ENCODE measurements around the gene BRCA2. TPM values are rescaled to one million over a fixed set of nuclear protein-coding genes. Genes with fewer than 3 reads are reported as not detected.

The BRCA2 gene
- total and polyA plus RNA-seq, 9 of the 15 experiments (the other 6 are each of a cell fraction or from before 2014, with no cell fraction given), result 4.1 to 17.3 (median 5.8) TPM

- TF ChIP-seq ZNF407 (IDR thresholded peaks at IDR 0.05; ENCODE audit: low read depth), result no peak
- TF ChIP-seq CHCHD3 (CRISPR knock-in tag; IDR thresholded peaks at IDR 0.05), result no peak
- no peak for TF ChIP-seq THRA (IDR thresholded peaks at IDR 0.05)
- TF ChIP-seq ZNF174 (CRISPR knock-in tag; IDR thresholded peaks at IDR 0.05), result no peak
- no peak for TF ChIP-seq ILF3 (IDR thresholded peaks at IDR 0.05; ENCODE audit: borderline replicate concordance)
- no peak; the same call in 1 of the 2 replicates for TF ChIP-seq ARID1B (IDR thresholded peaks at IDR 0.05)
- no peak for TF ChIP-seq SP2 (IDR thresholded peaks at IDR 0.05; ENCODE audit: extremely low read depth, low read depth, low read length, poor library complexity, severe bottlenecking)
- TF ChIP-seq ZNF76 (CRISPR knock-in tag; IDR thresholded peaks at IDR 0.05; ENCODE audit: borderline replicate concordance), result no peak
- TF ChIP-seq GABPA (tag; conservative IDR thresholded peaks at IDR 0.05; ENCODE audit: low read depth), result peak; percentile 74
- TF ChIP-seq HNRNPLL (IDR thresholded peaks at IDR 0.05; ENCODE audit: low read depth, low read length, poor library complexity, severe bottlenecking), result peak; percentile 51
- no peak for TF ChIP-seq KLF6 (CRISPR knock-in tag; IDR thresholded peaks at IDR 0.05; ENCODE audit: borderline replicate concordance)
- no peak for TF ChIP-seq RBM22 (IDR thresholded peaks at IDR 0.05; ENCODE audit: low read depth, low read length, poor library complexity, severe bottlenecking)
- no peak for TF ChIP-seq ZNF197 (CRISPR knock-in tag; IDR thresholded peaks at IDR 0.05; ENCODE audit: low read depth)
- peak; percentile 98 for TF ChIP-seq RBFOX2 (IDR thresholded peaks at IDR 0.05; ENCODE audit: low read depth, low read length)
- TF ChIP-seq BDP1 (IDR thresholded peaks at IDR 0.05; ENCODE audit: insufficient read depth, insufficient read length), result no peak
- TF ChIP-seq GTF2F1 (IDR thresholded peaks at IDR 0.05; ENCODE audit: low read depth, low read length), result no peak
- no peak for TF ChIP-seq HDAC8 (tag; IDR thresholded peaks at IDR 0.05)
Observed at GRCh38 chr13:32315238-32316027, at the start of gene BRCA2, which contains the start of gene ZAR1L (continued).
